NCI-H2196 (cell line): ENCODE data around the gene SLC9A4.
"Not testable (repeated sequence)": the region's sequence is repeated elsewhere in the genome, so short reads cannot be mapped to it uniquely, and the experiment has no call there.

ENCODE experiments used
- DNase-seq: peaks from one replicate; lab custom pipeline; 2025; ENCODE audit not compliant: unreplicated experiment; lab: John Stamatoyannopoulos, UW

The SLC9A4 gene

DNA sequence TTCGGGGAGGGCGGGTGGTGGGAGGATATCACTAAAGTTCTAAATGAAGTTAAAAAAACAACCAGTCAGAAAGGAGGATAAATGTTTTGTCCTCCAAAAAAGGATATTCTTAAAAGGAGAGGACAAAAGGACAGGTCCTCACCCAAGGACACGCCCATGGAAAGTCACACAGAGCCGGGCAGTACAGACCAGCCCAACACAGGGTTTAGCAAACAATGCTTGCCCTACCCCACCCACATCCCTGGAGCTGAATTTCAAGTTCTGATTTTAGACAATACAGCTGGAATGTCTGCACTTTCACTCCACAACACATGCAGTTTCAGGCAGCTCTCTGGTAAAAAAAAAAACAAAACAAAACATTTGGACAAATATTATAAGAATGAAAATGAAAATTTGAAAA, 67.9 kb downstream of the SLC9A4 start:
- no peak for DNase-seq

DNA sequence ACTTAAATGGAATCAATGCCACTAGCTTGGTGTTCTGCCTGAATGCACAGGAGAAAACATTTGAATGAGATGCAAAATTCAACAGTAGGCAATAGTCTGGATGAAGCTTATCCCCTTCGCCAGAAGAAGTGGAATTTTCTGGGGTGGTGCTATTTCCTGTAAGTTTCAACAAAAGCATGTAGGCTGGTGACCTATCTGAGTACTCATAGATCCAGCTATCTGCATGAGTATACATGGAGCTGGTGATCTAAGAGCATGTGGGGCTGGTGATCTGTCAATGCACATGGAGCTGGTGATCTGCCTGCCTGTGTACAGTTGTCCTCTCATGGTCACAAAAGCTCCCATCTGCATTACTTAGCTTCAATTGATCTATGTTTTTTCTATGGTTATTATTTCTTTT, 71.2 kb downstream of the SLC9A4 start:
- no peak for DNase-seq

DNA sequence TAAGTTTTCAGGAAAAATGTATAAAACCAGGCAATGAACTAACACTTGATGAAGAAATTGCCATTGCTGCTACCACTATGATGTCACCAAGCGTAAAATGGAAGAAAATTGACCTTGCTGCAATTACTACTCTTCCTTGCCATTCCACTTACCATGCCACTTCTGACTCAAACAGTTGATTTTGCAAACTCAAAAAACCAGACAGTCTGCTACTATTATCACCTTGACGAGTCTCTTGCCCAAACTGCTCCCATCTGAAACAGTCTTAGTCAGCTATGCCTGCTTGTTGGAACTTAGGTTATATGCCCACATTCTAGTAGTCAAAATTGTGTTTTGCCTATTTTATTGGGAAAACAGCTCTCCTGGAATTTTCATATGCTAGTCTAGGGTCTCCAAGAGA, 74.4 kb downstream of the SLC9A4 start:
- DNase-seq: no peak

DNA sequence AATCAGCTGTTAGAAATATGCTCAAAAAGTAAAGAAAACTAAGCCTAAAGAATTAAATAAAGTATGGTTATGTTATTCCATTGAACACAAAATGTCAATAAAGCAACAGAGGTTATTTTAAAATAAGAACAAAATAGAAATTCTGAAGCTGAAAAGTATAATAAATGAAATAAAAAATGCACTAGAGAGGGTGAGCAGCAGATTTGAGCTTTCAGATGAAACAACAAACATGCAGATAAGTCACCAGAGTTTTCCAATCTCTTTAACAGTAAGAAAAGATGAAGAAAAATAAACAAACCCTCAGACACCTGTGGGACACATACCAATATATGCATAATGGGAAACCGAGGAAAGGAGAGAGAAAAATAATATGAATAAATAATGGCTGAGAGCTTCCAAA, 76.0 kb downstream of the SLC9A4 start:
- DNase-seq: no peak

DNA sequence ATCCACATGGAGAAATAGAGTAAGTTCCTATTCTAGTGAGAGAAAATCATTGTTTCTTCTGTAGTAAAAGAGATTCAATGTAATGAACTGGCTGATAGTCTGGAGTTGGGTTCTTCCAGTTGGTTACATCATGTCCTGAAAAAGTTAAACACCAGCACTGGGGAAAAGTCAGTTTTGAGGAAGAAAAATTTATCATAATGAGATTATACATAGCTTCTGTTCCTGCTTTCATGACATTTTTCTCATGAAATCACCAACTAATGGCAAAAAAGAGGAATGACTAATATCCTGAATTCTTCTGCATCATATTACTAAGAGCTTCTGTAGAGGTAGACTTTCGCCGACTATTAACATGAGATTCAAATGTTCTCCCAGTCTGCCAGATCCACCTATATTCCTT, 77.1 kb downstream of the SLC9A4 start:
- no peak for DNase-seq

DNA sequence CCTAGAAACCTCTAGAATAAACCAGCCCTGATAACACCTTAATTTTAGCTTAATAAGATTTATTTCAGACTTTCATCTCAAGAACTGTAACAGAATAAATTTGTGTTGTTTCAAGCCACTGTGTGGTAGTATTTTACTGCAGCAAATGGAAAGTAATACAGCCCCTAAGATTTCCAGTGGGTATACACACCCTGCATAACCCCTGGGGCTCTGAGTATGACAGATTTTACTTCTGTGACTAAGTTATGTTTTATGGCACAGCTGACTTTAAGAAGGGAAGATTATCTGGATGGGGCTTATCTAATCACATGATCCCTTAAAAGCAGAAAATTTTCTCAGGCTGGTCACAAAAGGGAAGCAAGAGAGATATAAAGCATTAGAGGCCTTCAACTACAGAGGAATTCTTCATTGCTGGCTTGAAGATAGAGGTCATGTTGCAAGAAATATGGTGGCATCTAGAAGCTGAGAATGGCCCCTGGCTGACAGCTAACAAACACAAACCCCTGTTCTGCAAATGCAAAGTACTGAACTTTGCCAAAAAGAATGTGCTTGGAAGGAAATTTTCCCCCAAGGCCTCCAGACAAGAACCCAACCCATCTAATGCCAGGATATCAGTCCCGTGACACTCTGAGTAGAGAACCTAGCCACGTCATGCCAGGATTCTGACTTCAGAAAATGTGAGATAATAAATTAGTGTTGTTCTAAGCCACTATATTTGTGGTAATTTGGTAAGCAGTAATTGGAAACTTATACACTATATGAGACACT, 78.5 kb downstream of the SLC9A4 start:
- no peak for DNase-seq

DNA sequence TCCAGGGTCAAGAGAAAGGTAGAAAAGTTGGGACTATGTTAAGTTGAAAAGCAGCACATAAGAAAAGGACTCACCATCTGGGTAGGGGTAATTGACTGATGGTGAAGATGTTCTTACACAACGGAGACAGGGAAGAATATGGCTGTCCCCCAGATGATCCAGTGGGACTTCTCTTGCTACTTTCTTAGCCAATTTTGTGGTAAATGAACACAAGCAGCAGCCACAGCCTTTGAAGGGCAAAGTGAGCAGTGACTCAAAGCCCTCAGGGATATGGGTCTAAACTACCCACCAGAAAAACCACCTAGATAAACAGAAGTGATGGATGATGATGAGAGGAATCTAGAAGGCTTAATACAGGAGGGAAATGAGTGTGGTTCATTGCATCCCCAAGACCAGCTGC, 80.6 kb downstream of the SLC9A4 start:
- no peak for DNase-seq

DNA sequence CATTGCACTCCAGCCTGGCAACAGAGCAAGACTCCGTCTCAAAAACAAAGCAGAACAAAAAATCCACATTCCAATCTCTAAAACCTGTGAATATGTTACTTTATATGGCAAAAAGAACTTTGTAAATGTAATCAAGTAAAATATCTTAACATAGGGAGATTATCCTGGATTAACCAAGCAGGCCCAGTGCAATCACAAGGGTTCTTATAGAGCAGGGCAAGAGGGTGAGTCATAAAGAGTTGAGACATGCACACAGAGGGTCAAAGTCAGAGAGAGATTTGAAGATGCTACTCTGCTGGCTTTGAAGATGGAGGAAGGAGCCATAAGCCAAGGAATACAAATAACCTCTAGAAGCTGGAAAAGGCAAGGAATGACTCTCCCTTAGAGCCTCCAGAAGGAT, 85.4 kb downstream of the SLC9A4 start:
- no peak for DNase-seq

DNA sequence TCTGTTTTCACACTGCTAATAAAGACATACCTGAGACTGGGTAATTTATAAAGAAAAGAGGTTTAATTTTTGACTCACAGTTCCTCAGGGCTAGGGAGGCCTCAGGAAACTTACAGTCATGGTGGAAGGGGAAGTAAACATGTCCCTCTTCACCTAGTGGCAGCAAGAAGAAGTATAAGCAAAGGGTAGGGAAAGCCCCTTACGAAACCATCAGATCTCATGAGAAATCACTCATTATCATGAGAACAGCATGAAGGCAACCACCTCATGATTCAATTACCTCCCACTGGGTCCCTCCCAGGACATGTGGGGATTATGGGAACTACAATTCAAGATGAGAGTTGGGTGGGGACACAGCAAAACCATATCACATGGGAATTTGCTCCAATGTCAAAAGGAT, 89.5 kb downstream of the SLC9A4 start:
- DNase-seq: not testable (repeated sequence)

DNA sequence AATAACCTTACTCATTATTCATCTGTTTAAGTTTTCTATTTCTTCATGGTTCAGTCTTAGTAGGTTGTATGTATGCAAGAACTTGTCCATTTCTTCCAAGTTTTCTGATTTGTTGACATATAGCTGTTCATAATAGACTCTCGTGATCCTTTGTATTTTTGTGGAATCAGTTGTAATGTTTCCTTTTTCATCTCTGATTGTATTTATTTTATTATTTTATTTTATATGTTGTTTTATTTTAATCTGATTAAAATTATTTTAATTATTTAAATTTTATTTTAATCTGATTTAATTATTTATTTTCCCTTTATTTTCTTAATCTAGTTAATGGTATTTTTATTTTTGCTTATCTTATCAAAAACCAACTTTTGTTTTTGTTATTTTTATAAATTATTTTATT, 102.9 kb downstream of the SLC9A4 start:
- no peak for DNase-seq

DNA sequence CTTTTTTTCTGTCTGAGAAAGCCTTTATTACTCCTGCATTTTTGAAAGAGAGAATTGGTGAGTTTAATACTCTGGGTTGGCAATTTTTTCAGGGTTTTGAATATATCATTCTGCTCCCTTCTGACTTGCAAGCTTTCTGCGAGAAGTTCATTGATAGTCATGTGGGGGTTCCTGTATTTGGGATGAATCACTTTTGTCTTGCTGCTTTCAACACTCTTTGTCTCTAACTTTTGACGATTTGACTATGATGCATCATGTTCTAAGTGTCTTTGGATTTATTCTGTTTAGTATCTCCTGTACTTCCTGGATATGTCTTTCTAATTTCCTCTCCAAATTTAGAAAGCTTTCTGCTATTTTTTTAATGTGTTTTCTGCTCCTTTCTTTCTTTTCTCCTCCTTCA, 105.3 kb downstream of the SLC9A4 start:
- DNase-seq: no peak

DNA sequence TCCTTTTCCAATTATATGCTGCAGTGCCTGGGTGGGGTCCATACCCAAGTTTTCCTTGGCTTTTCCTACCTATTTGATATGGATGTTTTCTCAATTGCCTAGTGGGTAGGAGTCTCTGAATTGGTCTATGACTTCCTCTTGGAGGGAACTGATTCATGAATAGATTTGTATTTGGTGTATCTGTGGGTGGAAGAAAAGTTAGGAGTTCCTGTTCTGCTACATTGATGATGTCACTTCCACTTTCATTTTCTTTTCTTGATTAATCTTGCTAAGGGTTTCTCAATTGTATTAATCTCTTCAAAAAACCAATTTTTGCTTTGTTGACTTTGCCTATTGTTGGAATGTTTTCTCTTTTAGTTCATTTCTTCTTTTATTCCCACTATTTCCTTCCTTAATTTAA, 108.9 kb downstream of the SLC9A4 start:
- DNase-seq: no peak

DNA sequence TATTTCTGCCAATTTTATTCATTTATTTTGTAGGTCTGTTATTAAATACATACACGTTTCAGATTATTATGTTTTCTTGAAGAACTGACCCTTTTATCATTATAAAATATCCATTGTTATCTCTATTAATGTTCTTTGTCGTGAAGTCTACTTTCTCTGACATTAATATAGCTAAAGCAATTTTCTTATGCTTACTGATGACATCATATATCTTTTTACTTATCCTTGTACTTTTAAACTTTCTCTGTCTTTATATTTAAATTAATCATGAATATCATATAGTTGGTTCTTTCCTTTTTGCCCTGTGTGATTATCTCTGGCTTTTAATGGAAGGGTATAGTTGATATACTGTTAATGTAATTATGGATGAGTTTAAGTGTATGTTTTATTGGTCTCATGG, 109.8 kb downstream of the SLC9A4 start:
- DNase-seq: no peak
